Measurements from ENCODE around the gene NAXD. TPM values are rescaled to one million over a fixed set of nuclear protein-coding genes. Genes with fewer than 3 reads are reported as not detected.
A peak's percentile ranks its signal among the peaks of the same experiment; 100 is the strongest.

Gene NAXD
- total RNA-seq, 1 experiment from 2014 or later: 18.7 TPM

DNA sequence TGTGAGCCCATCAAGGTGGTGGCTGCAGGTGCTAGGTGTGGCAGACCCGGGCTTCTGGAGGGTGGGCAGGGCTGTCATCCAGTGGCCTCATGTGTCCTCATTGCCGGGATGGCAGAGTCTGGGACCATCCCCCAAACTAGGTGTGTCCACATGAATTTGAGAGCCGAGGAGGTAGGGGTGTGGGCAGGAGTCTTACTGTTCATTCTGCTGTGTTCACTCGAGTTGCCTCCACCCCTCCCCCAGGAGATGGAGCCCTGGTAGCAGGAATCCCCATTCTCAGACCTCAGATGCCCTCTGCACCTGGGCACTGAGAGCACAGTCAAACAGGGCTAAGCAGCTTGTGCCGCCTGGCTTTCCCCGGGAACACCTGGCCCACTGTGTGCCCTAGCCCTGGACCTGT, 22.4 kb downstream of the NAXD start:
- no peak overlapping the region for H3K4me3 ChIP-seq (ENCODE audit: low read length)
- no peaks in the 10 kb centered on the region for H3K27me3 ChIP-seq (ENCODE audit: low read length)
- DNase-seq (no peak), ATAC-seq (no peak)
- ChIA-PET POLR2A (ENCODE audit: unreplicated experiment) (no interaction called here), CTCF (no interaction called here)
- no peaks in the 10 kb centered on the region for H3K9me3 ChIP-seq (ENCODE audit: low read length)
- BruUV-seq (replicated peaks): no TSS peak
- no peak overlapping the region for H3K9ac ChIP-seq (ENCODE audit: low read length)
- peaks cover 8% of the 10 kb centered on the region; the same call in 1 of the 2 replicates for H3K79me2 ChIP-seq (ENCODE audit: low read length)
- peaks cover 9% of the 10 kb centered on the region for H3K36me3 ChIP-seq (ENCODE audit: low read depth, low read length)
- intact Hi-C loops (cut with micrococcal nuclease): no loop called here
- no peak for TF ChIP-seq EZH2 (IDR thresholded peaks at IDR 0.05; ENCODE audit: low read length, unreplicated experiment)
- TF ChIP-seq, protein P1, sequence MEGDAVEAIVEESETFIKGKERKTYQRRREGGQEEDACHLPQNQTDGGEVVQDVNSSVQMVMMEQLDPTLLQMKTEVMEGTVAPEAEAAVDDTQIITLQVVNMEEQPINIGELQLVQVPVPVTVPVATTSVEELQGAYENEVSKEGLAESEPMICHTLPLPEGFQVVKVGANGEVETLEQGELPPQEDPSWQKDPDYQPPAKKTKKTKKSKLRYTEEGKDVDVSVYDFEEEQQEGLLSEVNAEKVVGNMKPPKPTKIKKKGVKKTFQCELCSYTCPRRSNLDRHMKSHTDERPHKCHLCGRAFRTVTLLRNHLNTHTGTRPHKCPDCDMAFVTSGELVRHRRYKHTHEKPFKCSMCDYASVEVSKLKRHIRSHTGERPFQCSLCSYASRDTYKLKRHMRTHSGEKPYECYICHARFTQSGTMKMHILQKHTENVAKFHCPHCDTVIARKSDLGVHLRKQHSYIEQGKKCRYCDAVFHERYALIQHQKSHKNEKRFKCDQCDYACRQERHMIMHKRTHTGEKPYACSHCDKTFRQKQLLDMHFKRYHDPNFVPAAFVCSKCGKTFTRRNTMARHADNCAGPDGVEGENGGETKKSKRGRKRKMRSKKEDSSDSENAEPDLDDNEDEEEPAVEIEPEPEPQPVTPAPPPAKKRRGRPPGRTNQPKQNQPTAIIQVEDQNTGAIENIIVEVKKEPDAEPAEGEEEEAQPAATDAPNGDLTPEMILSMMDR (conservative IDR thresholded peaks at IDR 0.05; ENCODE audit: low read depth, low read length): no peak
- no peak for TF ChIP-seq EZH2phosphoT487 (IDR thresholded peaks at IDR 0.05; ENCODE audit: borderline replicate concordance, low read length)
- H3K9me2 ChIP-seq (replicated peaks; ENCODE audit: low read length): no peaks in the 10 kb centered on the region
- H3K27ac ChIP-seq (ENCODE audit: low read length): no peak overlapping the region
- no peaks in the 10 kb centered on the region for H4K20me1 ChIP-seq (ENCODE audit: low read length)
- H3K4me1 ChIP-seq (ENCODE audit: insufficient read depth, low read length): no peaks in the 10 kb centered on the region
- H2AFZ ChIP-seq (ENCODE audit: low read length): no peak overlapping the region
- no peaks in the 10 kb centered on the region for H3F3A ChIP-seq (ENCODE audit: low read length, unreplicated experiment)
- no peak overlapping the region for H3K4me2 ChIP-seq (ENCODE audit: low read length)

- no TSS peak for BruUV-seq (replicated peaks)
- CTCF ChIA-PET: no interaction called here
- Histone ChIP-seq H2AFZ (ENCODE audit: low read length) (no peak overlapping the region), H3K4me3 (ENCODE audit: low read length) (no peak overlapping the region), H3K4me1 (ENCODE audit: insufficient read depth, low read length) (no peaks in the 10 kb centered on the region), H3K9me2 (replicated peaks; ENCODE audit: low read length) (no peaks in the 10 kb centered on the region), H3K4me2 (ENCODE audit: low read length) (no peak overlapping the region), H3K36me3 (ENCODE audit: low read depth, low read length) (peaks cover 9% of the 10 kb centered on the region), H3K9me3 (ENCODE audit: low read length) (no peaks in the 10 kb centered on the region), H3K9ac (ENCODE audit: low read length) (no peak overlapping the region), H3K79me2 (ENCODE audit: low read length) (peaks cover 8% of the 10 kb centered on the region; the same call in 1 of the 2 replicates), H4K20me1 (ENCODE audit: low read length) (no peaks in the 10 kb centered on the region), H3K27ac (ENCODE audit: low read length) (no peak overlapping the region), H3F3A (ENCODE audit: low read length, unreplicated experiment) (no peaks in the 10 kb centered on the region), H3K27me3 (ENCODE audit: low read length) (no peaks in the 10 kb centered on the region)
- POLR2A ChIA-PET (ENCODE audit: unreplicated experiment): no interaction called here
- ATAC-seq (no peak), DNase-seq (no peak)
- TF ChIP-seq EZH2phosphoT487 (IDR thresholded peaks at IDR 0.05; ENCODE audit: borderline replicate concordance, low read length) (no peak), EZH2 (IDR thresholded peaks at IDR 0.05; ENCODE audit: low read length, unreplicated experiment) (no peak)
- TF ChIP-seq, protein P1 (conservative IDR thresholded peaks at IDR 0.05; ENCODE audit: low read depth, low read length): no peak
- intact Hi-C loops (cut with micrococcal nuclease): no loop called here
These were observed 22.9 kb downstream of the NAXD start for GRCh38 chr13:110638257-110638656.

- CTCF ChIA-PET: no interaction called here
- intact Hi-C loops (cut with micrococcal nuclease): no loop called here
- TSS peak; percentile 21 for BruUV-seq (replicated peaks)
These were observed 23.8 kb downstream of the NAXD start for GRCh38 chr13:110638814-110639806.

More at GRCh38 chr13:110638814-110639806, 23.8 kb downstream of the NAXD start:
- ATAC-seq: no peak
- Histone ChIP-seq H3K79me2 (ENCODE audit: low read length) (peaks cover 2% of the 10 kb centered on the region; the same call in 1 of the 2 replicates), H3K4me1 (ENCODE audit: insufficient read depth, low read length) (no peaks in the 10 kb centered on the region), H3K9ac (ENCODE audit: low read length) (no peak overlapping the region), H3F3A (ENCODE audit: low read length, unreplicated experiment) (no peaks in the 10 kb centered on the region), H3K4me2 (ENCODE audit: low read length) (no peak overlapping the region), H3K27ac (ENCODE audit: low read length) (no peak overlapping the region), H4K20me1 (ENCODE audit: low read length) (no peaks in the 10 kb centered on the region), H3K4me3 (ENCODE audit: low read length) (no peak overlapping the region), H3K9me3 (ENCODE audit: low read length) (no peaks in the 10 kb centered on the region), H3K36me3 (ENCODE audit: low read depth, low read length) (peaks cover 11% of the 10 kb centered on the region), H3K9me2 (replicated peaks; ENCODE audit: low read length) (no peaks in the 10 kb centered on the region), H2AFZ (ENCODE audit: low read length) (no peak overlapping the region), H3K27me3 (ENCODE audit: low read length) (no peaks in the 10 kb centered on the region)
- no peak for DNase-seq
- POLR2A ChIA-PET (ENCODE audit: unreplicated experiment): no interaction called here
- TF ChIP-seq, protein P1 (conservative IDR thresholded peaks at IDR 0.05; ENCODE audit: low read depth, low read length): no peak
- TF ChIP-seq EZH2 (IDR thresholded peaks at IDR 0.05; ENCODE audit: low read length, unreplicated experiment) (no peak), EZH2phosphoT487 (IDR thresholded peaks at IDR 0.05; ENCODE audit: borderline replicate concordance, low read length) (no peak)
